ENCODE measurements around the gene PTPN1. TPM values are rescaled to one million over a fixed set of nuclear protein-coding genes. Genes with fewer than 3 reads are reported as not detected.

PTPN1 gene
- total RNA-seq, 1 donor = 28.6 TPM

DNA sequence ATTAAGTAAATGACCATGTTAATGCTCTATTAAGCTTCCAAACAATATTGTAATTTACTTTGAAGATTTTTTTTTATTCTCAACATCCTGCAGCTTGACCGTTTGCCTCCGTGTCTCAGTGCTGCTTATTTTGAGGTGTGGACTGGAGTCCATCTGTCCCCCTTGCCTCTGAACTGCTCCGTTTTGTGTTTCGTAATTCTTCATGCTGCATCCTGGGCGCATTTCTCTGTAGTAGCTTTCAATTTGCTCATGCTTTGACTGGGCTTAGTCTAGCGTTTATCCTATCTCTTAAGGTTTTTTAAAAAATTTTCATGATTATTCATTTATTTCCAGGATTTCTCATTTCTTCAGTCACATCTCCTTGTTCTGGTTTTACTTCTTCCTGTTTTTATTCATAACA, 37.8 kb downstream of the PTPN1 start:
- no peak for DNase-seq (ENCODE audit: insufficient read length, low spot score, missing footprints)
- Histone ChIP-seq H3K27ac (ENCODE audit: low read depth, low read length) (no peak overlapping the region), H3K79me2 (ENCODE audit: insufficient read depth, low read length) (peaks cover 96% of the 10 kb centered on the region), H4K20me1 (ENCODE audit: insufficient read depth, low read length) (peaks cover 4% of the 10 kb centered on the region), H3K36me3 (ENCODE audit: insufficient read depth, low read length) (peaks cover 12% of the 10 kb centered on the region), H3K27me3 (ENCODE audit: insufficient read depth, low read length) (no peaks in the 10 kb centered on the region), H3K4me3 (ENCODE audit: insufficient read depth, low read length) (no peak overlapping the region), H2AFZ (ENCODE audit: low read length) (no peak overlapping the region), H3K4me2 (ENCODE audit: insufficient read depth, low read length) (no peak overlapping the region), H3K9me3 (ENCODE audit: low read depth, low read length) (no peaks in the 10 kb centered on the region), H3K4me1 (ENCODE audit: insufficient read depth, low read length) (peaks cover 13% of the 10 kb centered on the region)
- TF ChIP-seq CTCF (IDR thresholded peaks at IDR 0.05; ENCODE audit: extremely low read depth, low read depth, low read length) = no peak

GRCh38 chr20:50548396-50548795, 38.2 kb downstream of the PTPN1 start:
- TF ChIP-seq CTCF (IDR thresholded peaks at IDR 0.05; ENCODE audit: extremely low read depth, low read depth, low read length) = no peak
- H3K36me3 ChIP-seq (ENCODE audit: insufficient read depth, low read length) = peaks cover 16% of the 10 kb centered on the region
- peaks cover 13% of the 10 kb centered on the region for H3K4me1 ChIP-seq (ENCODE audit: insufficient read depth, low read length)
- H3K4me3 ChIP-seq (ENCODE audit: insufficient read depth, low read length) = no peak overlapping the region
- peaks cover 96% of the 10 kb centered on the region for H3K79me2 ChIP-seq (ENCODE audit: insufficient read depth, low read length)
- no peak for DNase-seq (ENCODE audit: insufficient read length, low spot score, missing footprints)
- H3K4me2 ChIP-seq (ENCODE audit: insufficient read depth, low read length) = no peak overlapping the region
- H3K27ac ChIP-seq (ENCODE audit: low read depth, low read length) = no peak overlapping the region
- no peak overlapping the region for H2AFZ ChIP-seq (ENCODE audit: low read length)
- no peaks in the 10 kb centered on the region for H3K27me3 ChIP-seq (ENCODE audit: insufficient read depth, low read length)
- peaks cover 4% of the 10 kb centered on the region for H4K20me1 ChIP-seq (ENCODE audit: insufficient read depth, low read length)
- H3K9me3 ChIP-seq (ENCODE audit: low read depth, low read length) = no peaks in the 10 kb centered on the region

DNA sequence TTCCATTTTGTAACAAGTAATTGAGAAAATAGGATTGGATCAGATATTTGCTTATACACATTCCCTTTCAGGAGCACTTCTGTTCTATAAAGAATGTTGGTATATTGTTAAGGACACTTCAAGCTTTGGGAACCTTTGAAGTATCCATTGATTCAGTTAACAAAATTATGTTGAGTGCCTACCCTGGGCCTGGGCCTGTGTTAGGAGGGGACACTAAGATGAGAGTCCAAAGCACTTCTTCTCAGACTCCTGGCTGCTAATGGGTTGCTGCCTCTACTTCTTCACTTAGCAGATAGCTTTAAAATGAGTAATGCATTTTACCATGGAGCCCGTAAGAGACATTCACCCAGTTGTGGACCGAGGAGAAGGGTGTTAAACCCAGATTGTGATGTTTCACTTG, 40.3 kb downstream of the PTPN1 start:
- no peak overlapping the region for H3K4me3 ChIP-seq (ENCODE audit: insufficient read depth, low read length)
- no peak overlapping the region for H3K27ac ChIP-seq (ENCODE audit: low read depth, low read length)
- no peaks in the 10 kb centered on the region for H3K27me3 ChIP-seq (ENCODE audit: insufficient read depth, low read length)
- no peaks in the 10 kb centered on the region for H3K9me3 ChIP-seq (ENCODE audit: low read depth, low read length)
- peaks cover 4% of the 10 kb centered on the region for H4K20me1 ChIP-seq (ENCODE audit: insufficient read depth, low read length)
- H2AFZ ChIP-seq (ENCODE audit: low read length) = no peak overlapping the region
- H3K79me2 ChIP-seq (ENCODE audit: insufficient read depth, low read length) = peaks cover 92% of the 10 kb centered on the region
- TF ChIP-seq CTCF (IDR thresholded peaks at IDR 0.05; ENCODE audit: extremely low read depth, low read depth, low read length) = no peak
- H3K4me2 ChIP-seq (ENCODE audit: insufficient read depth, low read length) = no peak overlapping the region
- H3K4me1 ChIP-seq (ENCODE audit: insufficient read depth, low read length) = peaks cover 13% of the 10 kb centered on the region
- DNase-seq (ENCODE audit: insufficient read length, low spot score, missing footprints) = no peak
- peaks cover 16% of the 10 kb centered on the region for H3K36me3 ChIP-seq (ENCODE audit: insufficient read depth, low read length)

GRCh38 chr20:50551288-50551687, 41.1 kb downstream of the PTPN1 start:
- DNase-seq (ENCODE audit: insufficient read length, low spot score, missing footprints) = no peak
- no peak overlapping the region for H3K4me2 ChIP-seq (ENCODE audit: insufficient read depth, low read length)

More at GRCh38 chr20:50551288-50551687, 41.1 kb downstream of the PTPN1 start:
- Histone ChIP-seq H2AFZ (ENCODE audit: low read length) (no peak overlapping the region), H3K36me3 (ENCODE audit: insufficient read depth, low read length) (peaks cover 16% of the 10 kb centered on the region), H3K79me2 (ENCODE audit: insufficient read depth, low read length) (peaks cover 91% of the 10 kb centered on the region), H4K20me1 (ENCODE audit: insufficient read depth, low read length) (no peaks in the 10 kb centered on the region), H3K27ac (ENCODE audit: low read depth, low read length) (no peak overlapping the region), H3K4me1 (ENCODE audit: insufficient read depth, low read length) (peaks cover 8% of the 10 kb centered on the region), H3K9me3 (ENCODE audit: low read depth, low read length) (no peaks in the 10 kb centered on the region), H3K27me3 (ENCODE audit: insufficient read depth, low read length) (no peaks in the 10 kb centered on the region), H3K4me3 (ENCODE audit: insufficient read depth, low read length) (no peak overlapping the region)
- TF ChIP-seq CTCF (IDR thresholded peaks at IDR 0.05; ENCODE audit: extremely low read depth, low read depth, low read length) = no peak

Data from osteoblast (primary cell).